Small intestine (tissue), 16 donors: Measurements from ENCODE around the gene STK24. TPM values are rescaled to one million over a fixed set of nuclear protein-coding genes. Genes with fewer than 3 reads are reported as not detected.
"Not testable (repeated sequence)": the region's sequence is repeated elsewhere in the genome, so short reads cannot be mapped to it uniquely, and the experiment has no call there.

Experiments used
- DNase-seq, 2 donors: peaks; one replicate each; pipeline versions ENCODE4 v3.0.0 to v3.0.0-alpha.2; 2013
- FAIRE-seq: peaks from 2 replicates; lab custom pipeline; 2012; peaks lifted over from hg19 to GRCh38; lab: Jason Lieb, UNC
- H3K27ac ChIP-seq, 3 donors: one replicate each; pipeline ENCODE4 v1.5.1; 2013; ENCODE audit warnings: low read length in 2 of 3, mild to moderate bottlenecking in 2 of 3, control low read depth in 1 of 3, inconsistent platforms in 1 of 3, low read depth in 1 of 3, moderate library complexity in 1 of 3
- H3K27me3 ChIP-seq, 3 donors: one replicate each; pipeline ENCODE4 v1.6.1; 2013; ENCODE audit warnings: low read length in 3 of 3, inconsistent platforms in 1 of 3; ENCODE audit not compliant: control insufficient read depth in 3 of 3, insufficient read depth in 3 of 3
- H3K36me3 ChIP-seq, 3 donors: one replicate each; pipeline ENCODE4 v1.6.1; 2013; ENCODE audit warnings: low read length in 3 of 3, inconsistent platforms in 1 of 3, low read depth in 1 of 3, mild to moderate bottlenecking in 1 of 3, moderate library complexity in 1 of 3; ENCODE audit not compliant: control insufficient read depth in 3 of 3, insufficient read depth in 2 of 3
- H3K4me1 ChIP-seq, 3 donors: one replicate each; pipeline ENCODE4 v1.6.1; 2013; ENCODE audit warnings: low read length in 2 of 3, inconsistent platforms in 1 of 3, low read depth in 1 of 3, mild to moderate bottlenecking in 1 of 3, moderate library complexity in 1 of 3; ENCODE audit not compliant: control insufficient read depth in 3 of 3, insufficient read depth in 2 of 3
- H3K4me3 ChIP-seq, 3 donors: one replicate each; pipeline ENCODE4 v1.5.1; 2013; ENCODE audit warnings: low read length in 3 of 3, control low read depth in 1 of 3, inconsistent platforms in 1 of 3, low read depth in 1 of 3, mild to moderate bottlenecking in 1 of 3, moderate library complexity in 1 of 3
- H3K9me3 ChIP-seq, 2 donors: one replicate each; pipeline ENCODE4 v1.6.1; 2013; ENCODE audit warnings: low read depth in 1 of 2, low read length in 1 of 2; ENCODE audit not compliant: control insufficient read depth in 2 of 2, insufficient read depth in 1 of 2
- WGBS, 3 donors: extraction: QIAGEN DNeasy Blood & Tissue Kit; methylation state at CpG; one replicate each; pipeline ENCODE4 v1.1.7; 2013; 5-methylcytosine and 5-hydroxymethylcytosine counted together
- long read RNA-seq, 10 donors: transcript quantifications; one replicate each; lab custom pipeline, GENCODE V29; 2026
- polyA plus RNA-seq, 4 donors: library from polyadenylated mRNA; stranded (reverse) in 3 of 4; unstranded in 1 of 4; fragments of 200-250 nt in 3 of 4; fragments of 120-200 nt in 1 of 4; gene quantifications; one replicate each; pipeline versions ENCODE4 v1.2.1 to v1.2.3, GENCODE V29; 2013
- donor health status: healthy with polysubstance abuse.
- donor health status: control.
- donor health status: control.
- donor health status: Bipolar disorder and iron deficiency.
- donor health status: healthy.

Gene STK24
- polyA plus RNA-seq, result 100 to 1,000 TPM in 3 of 4 donors, 10 to 100 TPM in 1; 71.4 to 119 (median 115) TPM
- long read RNA-seq, donor 1, result 0 reads
- long read RNA-seq, donor 2, full-length matches to known transcripts, result 20 of 31 reads
- long read RNA-seq, donor 2, partial matches to known transcripts, result 11 of 31 reads
- long read RNA-seq, donor 2, other reads (novel, unspliced or antisense), result 0 of 31 reads
- long read RNA-seq, donor 3, full-length matches to known transcripts, result 12 of 85 reads
- long read RNA-seq, donor 3, partial matches to known transcripts, result 73 of 85 reads
- long read RNA-seq, donor 3, other reads (novel, unspliced or antisense), result 0 of 85 reads
- long read RNA-seq, donor 4, result 0 reads
- long read RNA-seq, donor 5, full-length matches to known transcripts, result 3 of 8 reads
- long read RNA-seq, donor 5, partial matches to known transcripts, result 5 of 8 reads
- long read RNA-seq, donor 5, other reads (novel, unspliced or antisense), result 0 of 8 reads
- long read RNA-seq, donor 6, full-length matches to known transcripts, result 22 of 27 reads
- long read RNA-seq, donor 6, partial matches to known transcripts, result 5 of 27 reads
- long read RNA-seq, donor 6, other reads (novel, unspliced or antisense), result 0 of 27 reads
- long read RNA-seq, donor 7, result 0 reads
- long read RNA-seq, donor 8, full-length matches to known transcripts, result 3 of 3 reads
- long read RNA-seq, donor 8, partial matches to known transcripts, result 0 of 3 reads
- long read RNA-seq, donor 8, other reads (novel, unspliced or antisense), result 0 of 3 reads
- long read RNA-seq, donor 9, full-length matches to known transcripts, result 4 of 4 reads
- long read RNA-seq, donor 9, partial matches to known transcripts, result 0 of 4 reads
- long read RNA-seq, donor 9, other reads (novel, unspliced or antisense), result 0 of 4 reads
- long read RNA-seq, donor 10, full-length matches to known transcripts, result 21 of 26 reads
- long read RNA-seq, donor 10, partial matches to known transcripts, result 5 of 26 reads
- long read RNA-seq, donor 10, other reads (novel, unspliced or antisense), result 0 of 26 reads

- Histone ChIP-seq H3K4me3 (peak within 1 kb of the TSS; percentile 66 to 98 (median 92)), H3K27ac (peak within 1 kb of the TSS; percentile 95 to 100 (median 97)), H3K4me1 (peaks cover 2 to 34% (median 12%) of the 10 kb centered on the region in 3 donors), H3K36me3 (peaks cover 0 to 2% (median 0%) of the 10 kb centered on the region in 3 donors), H3K27me3 (no peaks in the 10 kb centered on the region), H3K9me3 (no peaks in the 10 kb centered on the region)
- DNase-seq (peak; percentile 84 to 92), FAIRE-seq (no peak)
- WGBS, 3 donors, result 0 to 1% (median 1%) methylated on average over 30 to 103 of the region's 103 CpGs
These were observed at the start of gene STK24 for GRCh38 chr13:98576963-98577835. Gene STK24 (minus strand): TSS chr13:98577107. CDS start chr13:98576786, 321 bp downstream.

DNA sequence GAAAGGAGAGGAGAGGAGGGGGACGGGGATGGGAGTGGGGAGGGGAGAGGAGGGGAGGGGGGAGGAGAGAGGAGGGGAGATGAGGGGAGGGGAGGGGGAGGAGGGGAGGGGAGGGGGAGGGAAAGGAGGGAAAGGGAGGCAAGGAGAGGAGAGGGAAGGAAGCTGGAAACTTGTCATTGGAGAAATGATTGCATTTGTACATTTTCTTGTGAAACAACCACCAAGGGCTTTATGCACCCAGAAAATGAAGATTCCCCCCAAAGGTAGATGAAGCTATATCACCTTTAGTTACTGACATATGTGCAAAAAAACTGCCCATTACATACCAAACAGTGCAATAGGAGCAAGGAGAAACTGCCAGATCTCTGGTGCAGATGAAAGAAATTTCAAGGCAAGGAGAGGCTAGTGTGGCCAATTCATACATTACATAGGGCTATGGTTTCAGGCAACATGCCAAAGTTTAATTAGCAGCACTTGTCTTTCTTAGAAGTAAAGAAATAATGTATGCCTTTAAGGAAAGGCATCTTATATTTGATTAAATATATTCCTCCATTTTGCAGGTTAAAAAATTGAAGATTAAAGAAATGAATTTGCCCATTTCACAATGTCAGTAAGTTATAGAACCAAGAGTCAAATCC, 49.5 kb upstream of the STK24 start:
- no CpG with 5 or more reads among the region's 1 CpG for WGBS, 3 donors
- Histone ChIP-seq H3K36me3 (no peaks in the 10 kb centered on the region), H3K27ac (no peak overlapping the region), H3K27me3 (no peaks in the 10 kb centered on the region), H3K9me3 (peaks cover 0 to 3% of the 10 kb centered on the region in 2 donors), H3K4me3 (no peak overlapping the region), H3K4me1 (peaks cover 0 to 2% (median 0%) of the 10 kb centered on the region in 3 donors)
- DNase-seq (peak; percentile 13 to 35), FAIRE-seq (no peak)

GRCh38 chr13:98624589-98624988, 47.7 kb upstream of the STK24 start:
- not testable (repeated sequence) for H3K4me3 ChIP-seq, DNase-seq, H3K9me3 ChIP-seq, H3K27me3 ChIP-seq, H3K27ac ChIP-seq, H3K36me3 ChIP-seq, H3K4me1 ChIP-seq, FAIRE-seq
- 42 to 73% (median 45%) methylated on average over 5 of the region's 5 CpGs for WGBS, 3 donors

- H3K27me3 ChIP-seq, result no peaks in the 10 kb centered on the region
- DNase-seq (no peak), FAIRE-seq (no peak)
- H3K9me3 ChIP-seq, result no peaks in the 10 kb centered on the region
- no peak overlapping the region for H3K4me3 ChIP-seq
- H3K4me1 ChIP-seq, result no peaks in the 10 kb centered on the region
- WGBS, 3 donors, result 78 to 85% (median 79%) methylated on average over 6 of the region's 6 CpGs
- H3K36me3 ChIP-seq, result no peaks in the 10 kb centered on the region
- H3K27ac ChIP-seq, result no peak overlapping the region
These were observed 46.0 kb upstream of the STK24 start for GRCh38 chr13:98622931-98623331.

- DNase-seq (no peak), FAIRE-seq (no peak)
- no peaks in the 10 kb centered on the region for H3K9me3 ChIP-seq
- no peak overlapping the region for H3K4me3 ChIP-seq
- no peak overlapping the region for H3K27ac ChIP-seq
- H3K27me3 ChIP-seq, result no peaks in the 10 kb centered on the region
- WGBS, 3 donors, result 93 to 95% (median 94%) methylated on average over 3 of the region's 3 CpGs
- no peaks in the 10 kb centered on the region for H3K36me3 ChIP-seq
- no peaks in the 10 kb centered on the region for H3K4me1 ChIP-seq
These were observed 42.6 kb upstream of the STK24 start for GRCh38 chr13:98619556-98619955.

DNA sequence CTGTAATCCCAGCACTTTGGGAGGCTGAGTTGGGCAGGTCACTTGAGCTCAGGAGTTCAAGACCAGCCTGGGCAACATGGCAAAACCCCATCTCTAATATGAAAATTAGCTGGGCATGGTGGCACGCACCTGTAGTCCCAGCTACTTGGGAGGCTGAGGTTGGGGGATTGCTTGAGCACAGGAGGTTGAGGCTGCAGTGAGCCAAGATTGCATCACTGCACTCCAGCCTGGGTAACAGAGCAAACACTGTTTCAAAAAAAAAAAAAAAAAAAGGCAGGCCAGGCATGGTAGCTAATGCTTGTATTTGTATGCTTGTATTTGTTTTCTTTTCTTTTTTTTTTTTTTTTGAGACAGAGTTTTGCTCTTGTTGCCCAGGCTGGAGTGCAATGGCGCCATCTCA, 38.7 kb upstream of the STK24 start:
- not testable (repeated sequence) for H3K4me3 ChIP-seq, H3K9me3 ChIP-seq, H3K27me3 ChIP-seq, FAIRE-seq, H3K36me3 ChIP-seq, H3K27ac ChIP-seq, H3K4me1 ChIP-seq, DNase-seq
- 90 to 100% (median 94%) methylated on average over 2 of the region's 2 CpGs for WGBS, 3 donors

GRCh38 chr13:98613591-98613990, 36.7 kb upstream of the STK24 start:
- no peak for FAIRE-seq
- 81 to 89% (median 87%) methylated on average over 1 of the region's 1 CpG for WGBS, 3 donors
- no peaks in the 10 kb centered on the region for H3K36me3 ChIP-seq

More at GRCh38 chr13:98613591-98613990, 36.7 kb upstream of the STK24 start:
- Histone ChIP-seq H3K4me3 (no peak overlapping the region), H3K27ac (no peak overlapping the region), H3K9me3 (no peaks in the 10 kb centered on the region), H3K4me1 (no peaks in the 10 kb centered on the region), H3K27me3 (peaks cover 0 to 1% (median 0%) of the 10 kb centered on the region in 3 donors)
- DNase-seq, result no peak
